K562 (cell line): ENCODE measurements around the gene RHD.

Experiments used
- BACH1 ChIP-seq: fragments of 200-800 bp; sonication (Bioruptor generic); IDR thresholded peaks from 2 replicates; pipeline ENCODE4 v1.6.1; 2016; ENCODE audit warnings: missing genetic modification characterization, missing compliant biosample characterization
- BRD4 ChIP-seq: fragments of 200-600 bp; sonication (generic); IDR thresholded peaks from 2 replicates; pipeline ENCODE4 v1.6.1; 2017; ENCODE audit warnings: inconsistent platforms
- CBFA2T3 ChIP-seq: fragments of 450-650 bp; IDR thresholded peaks from 2 replicates; pipeline ENCODE4 v1.6.1; 2017
- FOXA1 ChIP-seq: fragments of 450-650 bp; IDR thresholded peaks from 2 replicates; pipeline ENCODE4 v1.6.1; 2016; ENCODE audit warnings: mild to moderate bottlenecking, borderline replicate concordance
- POLR2AphosphoS5 ChIP-seq: IDR thresholded peaks from 2 replicates; pipeline ENCODE4 v1.6.1; 2011; ENCODE audit warnings: mild to moderate bottlenecking, low read depth, low read length, moderate library complexity; ENCODE audit not compliant: control insufficient read depth, insufficient read depth
- RFX5 ChIP-seq: IDR thresholded peaks from 2 replicates; pipeline ENCODE4 v1.6.1; 2011; ENCODE audit warnings: low read depth, mild to moderate bottlenecking, improper control_type of control experiment, low read length
- ZFP30 ChIP-seq: fragments of 250-450 bp; sonication (Bioruptor Pico); IDR thresholded peaks from 2 replicates; pipeline ENCODE4 v1.8.0; 2022; ENCODE audit warnings: moderate library complexity, mild to moderate bottlenecking, inconsistent platforms, borderline replicate concordance
- ZNF77 ChIP-seq: fragments of 250-450 bp; sonication (Bioruptor Pico); IDR thresholded peaks from 2 replicates; pipeline ENCODE4 v1.5.0; 2020
- TF ChIP-seq, protein P1 (sequence below): sonication (generic); formaldehyde crosslinking; IDR thresholded peaks from 2 replicates; pipeline ENCODE4 v1.9.0; 2022; ENCODE audit warnings: mild to moderate bottlenecking, missing genetic modification reagents
- TF ChIP-seq, protein P2 (sequence below), 3 experiments: IDR thresholded peaks in 2 of 3; conservative IDR thresholded peaks in 1 of 3; 2 replicates each; pipeline ENCODE4 v1.5.1; 2011 to 2012; ENCODE audit warnings: low read length in 3 of 3, mild to moderate bottlenecking in 3 of 3, control low read depth in 2 of 3, improper control_type of control experiment in 1 of 3, inconsistent platforms in 1 of 3, low read depth in 1 of 3, mixed read lengths in 1 of 3, moderate library complexity in 1 of 3; ENCODE audit not compliant: insufficient read depth in 2 of 3
- TF ChIP-seq, protein P3 (sequence below): fragments of 450-650 bp; IDR thresholded peaks from 2 replicates; pipeline ENCODE4 v1.6.1; 2016; ENCODE audit warnings: mild to moderate bottlenecking

DNA sequence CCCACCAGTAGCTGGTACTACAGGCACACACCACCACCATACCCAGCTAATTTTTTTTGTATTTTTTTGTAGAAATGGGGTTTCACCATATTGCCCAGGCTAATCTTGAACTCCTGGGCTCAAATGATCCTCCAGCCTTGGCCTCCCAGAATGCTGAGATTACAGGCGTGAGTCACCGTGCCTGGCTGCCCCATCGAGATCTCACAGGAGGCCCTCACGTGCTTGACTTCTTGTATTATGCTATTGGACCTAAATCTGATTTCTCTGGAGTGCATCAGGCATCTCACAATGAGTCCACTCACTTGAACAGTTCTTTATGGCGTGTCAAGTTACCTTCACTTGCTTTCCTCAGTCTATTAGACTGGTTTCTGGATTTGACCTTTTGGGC is 15.7 kb upstream of the RHD start:
- no peak for TF ChIP-seq POLR2AphosphoS5
- peak; percentile 63 for TF ChIP-seq CBFA2T3
- no peak for TF ChIP-seq BACH1 (tag)
- no peak for TF ChIP-seq BRD4
- TF ChIP-seq ZNF77 = no peak
- TF ChIP-seq RFX5 = no peak
- TF ChIP-seq, protein P1, sequence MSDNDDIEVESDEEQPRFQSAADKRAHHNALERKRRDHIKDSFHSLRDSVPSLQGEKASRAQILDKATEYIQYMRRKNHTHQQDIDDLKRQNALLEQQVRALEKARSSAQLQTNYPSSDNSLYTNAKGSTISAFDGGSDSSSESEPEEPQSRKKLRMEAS = no peak
- TF ChIP-seq, protein P2, sequence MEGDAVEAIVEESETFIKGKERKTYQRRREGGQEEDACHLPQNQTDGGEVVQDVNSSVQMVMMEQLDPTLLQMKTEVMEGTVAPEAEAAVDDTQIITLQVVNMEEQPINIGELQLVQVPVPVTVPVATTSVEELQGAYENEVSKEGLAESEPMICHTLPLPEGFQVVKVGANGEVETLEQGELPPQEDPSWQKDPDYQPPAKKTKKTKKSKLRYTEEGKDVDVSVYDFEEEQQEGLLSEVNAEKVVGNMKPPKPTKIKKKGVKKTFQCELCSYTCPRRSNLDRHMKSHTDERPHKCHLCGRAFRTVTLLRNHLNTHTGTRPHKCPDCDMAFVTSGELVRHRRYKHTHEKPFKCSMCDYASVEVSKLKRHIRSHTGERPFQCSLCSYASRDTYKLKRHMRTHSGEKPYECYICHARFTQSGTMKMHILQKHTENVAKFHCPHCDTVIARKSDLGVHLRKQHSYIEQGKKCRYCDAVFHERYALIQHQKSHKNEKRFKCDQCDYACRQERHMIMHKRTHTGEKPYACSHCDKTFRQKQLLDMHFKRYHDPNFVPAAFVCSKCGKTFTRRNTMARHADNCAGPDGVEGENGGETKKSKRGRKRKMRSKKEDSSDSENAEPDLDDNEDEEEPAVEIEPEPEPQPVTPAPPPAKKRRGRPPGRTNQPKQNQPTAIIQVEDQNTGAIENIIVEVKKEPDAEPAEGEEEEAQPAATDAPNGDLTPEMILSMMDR (IDR thresholded peaks at IDR 0.05 in 2 of 3, conservative IDR thresholded peaks at IDR 0.05 in 1 of 3; ENCODE audit: insufficient read depth in 2 of 3, low read depth in 1 of 3, low read length in 3 of 3) = no peak
- TF ChIP-seq FOXA1 = no peak
- TF ChIP-seq, protein P3, sequence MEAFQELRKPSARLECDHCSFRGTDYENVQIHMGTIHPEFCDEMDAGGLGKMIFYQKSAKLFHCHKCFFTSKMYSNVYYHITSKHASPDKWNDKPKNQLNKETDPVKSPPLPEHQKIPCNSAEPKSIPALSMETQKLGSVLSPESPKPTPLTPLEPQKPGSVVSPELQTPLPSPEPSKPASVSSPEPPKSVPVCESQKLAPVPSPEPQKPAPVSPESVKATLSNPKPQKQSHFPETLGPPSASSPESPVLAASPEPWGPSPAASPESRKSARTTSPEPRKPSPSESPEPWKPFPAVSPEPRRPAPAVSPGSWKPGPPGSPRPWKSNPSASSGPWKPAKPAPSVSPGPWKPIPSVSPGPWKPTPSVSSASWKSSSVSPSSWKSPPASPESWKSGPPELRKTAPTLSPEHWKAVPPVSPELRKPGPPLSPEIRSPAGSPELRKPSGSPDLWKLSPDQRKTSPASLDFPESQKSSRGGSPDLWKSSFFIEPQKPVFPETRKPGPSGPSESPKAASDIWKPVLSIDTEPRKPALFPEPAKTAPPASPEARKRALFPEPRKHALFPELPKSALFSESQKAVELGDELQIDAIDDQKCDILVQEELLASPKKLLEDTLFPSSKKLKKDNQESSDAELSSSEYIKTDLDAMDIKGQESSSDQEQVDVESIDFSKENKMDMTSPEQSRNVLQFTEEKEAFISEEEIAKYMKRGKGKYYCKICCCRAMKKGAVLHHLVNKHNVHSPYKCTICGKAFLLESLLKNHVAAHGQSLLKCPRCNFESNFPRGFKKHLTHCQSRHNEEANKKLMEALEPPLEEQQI = 0 out of 2 replicates have a peak, but pooled peaks have one; percentile 18
- TF ChIP-seq ZFP30 (CRISPR knock-in tag) = no peak
